PC-9 (cell line): ENCODE data around the gene AFG1L. TPM values are rescaled to one million over a fixed set of nuclear protein-coding genes. Genes with fewer than 3 reads are reported as not detected.

Source experiments
- BruUV-seq: library from RNA; stranded (reverse); fragments of 400-500 nt; replicated peaks from 2 replicates; lab custom pipeline; 2021; lab: Mats Ljungman, UMichigan
- CTCF ChIA-PET: fragments of 300-600 bp; sonication (Branson Sonifier 250); formaldehyde crosslinking; loops from one replicate; lab custom pipeline; 2022; ENCODE audit warnings: antibody characterized with exemption; lab: Charles Lee
- POLR2A ChIA-PET: fragments of 300-600 bp; sonication (Branson Sonifier 250); formaldehyde crosslinking; loops from one replicate; lab custom pipeline; 2022; ENCODE audit warnings: antibody characterized with exemption; ENCODE audit not compliant: unreplicated experiment; lab: Charles Lee
- DNase-seq, 2 experiments: peaks; one replicate each; pipeline versions ENCODE4 v3.0.0 to v3.0.0-alpha.2; 2015 to 2022; ENCODE audit warnings: mixed read lengths in 1 of 2
- H2AFZ ChIP-seq: fragments of 200-600 bp; sonication (generic); 2 replicates; pipeline ENCODE4 v1.8.1; 2017; ENCODE audit warnings: antibody characterized with exemption
- H3F3A ChIP-seq: fragments of 200-600 bp; sonication (generic); 2 replicates; pipeline ENCODE4 v1.8.1; 2017; ENCODE audit warnings: antibody characterized with exemption, mild to moderate bottlenecking, low read depth; ENCODE audit not compliant: insufficient read depth
- H3K27ac ChIP-seq: fragments of 200-600 bp; sonication (generic); 2 replicates; pipeline ENCODE4 v1.6.1; 2016; ENCODE audit warnings: mixed run types
- H3K27me3 ChIP-seq: fragments of 200-600 bp; sonication (generic); 2 replicates; pipeline ENCODE4 v1.6.1; 2016; ENCODE audit warnings: low read depth, mixed run types; ENCODE audit not compliant: insufficient read depth
- H3K36me3 ChIP-seq: fragments of 200-600 bp; sonication (generic); 2 replicates; pipeline ENCODE4 v1.6.1; 2016; ENCODE audit warnings: low read depth, mixed run types
- H3K4me1 ChIP-seq: fragments of 200-600 bp; sonication (generic); replicated peaks from 2 replicates; pipeline ENCODE4 v1.6.1; 2016; ENCODE audit warnings: mixed run types; ENCODE audit not compliant: insufficient read depth
- H3K4me2 ChIP-seq: fragments of 200-600 bp; sonication (generic); 2 replicates; pipeline ENCODE4 v1.6.1; 2017; ENCODE audit warnings: mixed run types
- H3K4me3 ChIP-seq: fragments of 200-600 bp; sonication (generic); 2 replicates; pipeline ENCODE4 v1.6.1; 2016; ENCODE audit warnings: mixed run types
- H3K79me2 ChIP-seq: fragments of 200-600 bp; sonication (generic); 2 replicates; pipeline ENCODE4 v1.6.1; 2017; ENCODE audit warnings: low read depth, mixed run types
- H3K9me2 ChIP-seq: fragments of 200-600 bp; sonication (generic); 2 replicates; pipeline ENCODE4 v1.8.1; 2017; ENCODE audit warnings: mild to moderate bottlenecking; ENCODE audit not compliant: insufficient read depth
- H3K9me3 ChIP-seq: fragments of 200-600 bp; sonication (generic); 2 replicates; pipeline ENCODE4 v1.8.1; 2016; ENCODE audit warnings: low read depth; ENCODE audit not compliant: insufficient read depth
- H4K20me1 ChIP-seq: fragments of 200-600 bp; sonication (generic); 2 replicates; pipeline ENCODE4 v1.8.1; 2017; ENCODE audit not compliant: insufficient read depth
- CTCF ChIP-seq: fragments of 200-600 bp; sonication (generic); conservative IDR thresholded peaks from 2 replicates; pipeline ENCODE4 v1.6.1; 2017; ENCODE audit warnings: mixed run types, antibody characterized with exemption, mild to moderate bottlenecking, moderate library complexity
- EZH2 ChIP-seq: fragments of 200-600 bp; sonication (generic); IDR thresholded peaks from 2 replicates; pipeline ENCODE4 v1.8.0; 2017; ENCODE audit warnings: antibody characterized with exemption, low read depth
- intact Hi-C: fragments of 100-400 bp; cut with micrococcal nuclease; formaldehyde crosslinking; loops from one replicate; pipeline ENCODE4 v1.10.0; 2022; ENCODE audit not compliant: unreplicated experiment
- total RNA-seq: library from RNA; stranded (reverse); gene quantifications from 2 replicates; pipeline ENCODE4 v1.2.3, GENCODE V29; 2021

Gene AFG1L
- total RNA-seq, 1 experiment from 2014 or later = 8.9 TPM

- POLR2A ChIA-PET = interaction anchor here (0.6 kb wide), 1 partner anchor 58 kb away, joined by 3 read pairs; no protein-coding TSS in a partner anchor
- Histone ChIP-seq H3K27me3 (no peaks in the 10 kb centered on the region), H3K79me2 (peaks cover 100% of the 10 kb centered on the region), H3K9me2 (no peaks in the 10 kb centered on the region), H3K4me1 (peaks cover 37% of the 10 kb centered on the region), H3K36me3 (peaks cover 49% of the 10 kb centered on the region), H3K27ac (peak overlapping the region; percentile 84), H4K20me1 (peaks cover 74% of the 10 kb centered on the region), H3F3A (peaks cover 44% of the 10 kb centered on the region), H3K4me2 (peak overlapping the region; percentile 95), H3K4me3 (peak overlapping the region; percentile 99; the same call in 1 of the 2 replicates), H3K9me3 (no peaks in the 10 kb centered on the region), H2AFZ (no peak overlapping the region)
- TF ChIP-seq EZH2 = no peak
- no peak for TF ChIP-seq CTCF
- CTCF ChIA-PET = no interaction called here
- no TSS peak for BruUV-seq
- intact Hi-C loops = no loop called here
- no peak for DNase-seq
Observed at GRCh38 chr6:108566406-108566805, 271.6 kb downstream of the AFG1L start.

GRCh38 chr6:108568101-108568500 is 273.2 kb downstream of the AFG1L start:
- no peak overlapping the region for H3K27ac ChIP-seq
- no peak overlapping the region for H3K4me2 ChIP-seq
- H2AFZ ChIP-seq = no peak overlapping the region
- POLR2A ChIA-PET = interaction anchor here (0.6 to 0.7 kb wide), 2 partner anchors 170 to 916 kb away, joined by 3 to 8 read pairs; no protein-coding TSS in a partner anchor
- no peaks in the 10 kb centered on the region for H3K27me3 ChIP-seq
- no peaks in the 10 kb centered on the region for H3K9me3 ChIP-seq
- no TSS peak for BruUV-seq
- H3K4me3 ChIP-seq = no peak overlapping the region
- peaks cover 100% of the 10 kb centered on the region for H3K79me2 ChIP-seq
- peaks cover 47% of the 10 kb centered on the region for H3F3A ChIP-seq
- peaks cover 55% of the 10 kb centered on the region for H3K36me3 ChIP-seq
- CTCF ChIA-PET = interaction anchor here (0.6 to 0.7 kb wide), 2 partner anchors 137 to 214 kb away, joined by 3 read pairs; no protein-coding TSS in a partner anchor
- intact Hi-C loops = no loop called here
- H3K4me1 ChIP-seq = peaks cover 37% of the 10 kb centered on the region
- H4K20me1 ChIP-seq = peaks cover 89% of the 10 kb centered on the region
- no peaks in the 10 kb centered on the region for H3K9me2 ChIP-seq
- TF ChIP-seq CTCF (no peak), EZH2 (no peak)
- DNase-seq = no peak

GRCh38 chr6:108568551-108569305 is 273.9 kb downstream of the AFG1L start:
- CTCF ChIA-PET = interaction anchor here (0.6 kb wide), 1 partner anchor 136 kb away, joined by 3 read pairs; no protein-coding TSS in a partner anchor
- no TSS peak for BruUV-seq
- intact Hi-C loops = no loop called here
- POLR2A ChIA-PET = interaction anchor here (0.5 to 0.7 kb wide), 3 partner anchors 169 to 916 kb away, joined by 3 to 8 read pairs (median 4); no protein-coding TSS in a partner anchor
- Histone ChIP-seq H2AFZ (no peak overlapping the region), H3K4me3 (no peak overlapping the region), H3K36me3 (peaks cover 55% of the 10 kb centered on the region), H3K4me1 (peaks cover 36% of the 10 kb centered on the region), H3K27ac (no peak overlapping the region), H3K4me2 (no peak overlapping the region), H3K9me2 (no peaks in the 10 kb centered on the region), H3F3A (peaks cover 49% of the 10 kb centered on the region), H3K27me3 (no peaks in the 10 kb centered on the region), H3K79me2 (peaks cover 100% of the 10 kb centered on the region), H4K20me1 (peaks cover 94% of the 10 kb centered on the region), H3K9me3 (no peaks in the 10 kb centered on the region)
- TF ChIP-seq EZH2 (no peak), CTCF (no peak)
- DNase-seq = peak in 1 of 2 experiments; percentile 25
